ENCODE data around the gene GNG10. TPM values are rescaled to one million over a fixed set of nuclear protein-coding genes. Genes with fewer than 3 reads are reported as not detected.
"Not testable (repeated sequence)": the region's sequence is repeated elsewhere in the genome, so short reads cannot be mapped to it uniquely, and the experiment has no call there.

The GNG10 gene
- 10 to 100 TPM; 20.6 to 21.1 TPM for total RNA-seq

GRCh38 chr9:111661150-111661801 lies at the start of gene GNG10:
GNG10 (plus strand) TSS chr9:111661605; CDS start chr9:111661635, 30 bp downstream.
- intact Hi-C loops (cut with micrococcal nuclease): loop anchor here (1.0 to 10.0 kb wide), 4 partner anchors 30 to 1561 kb away; partner anchors contain the start of genes DNAJC25, FKBP15, HSDL2 and KIAA1958
- DNase-seq: peak; percentile 63
- Mint-ChIP-seq H3K36me3 (ENCODE audit: low read depth) (peaks cover 20% of the 10 kb centered on the region), H3K9me3 (no peaks in the 10 kb centered on the region), H3K4me1 (ENCODE audit: low read depth) (peaks cover 31% of the 10 kb centered on the region), H3K4me3 (peak within 1 kb of the TSS; percentile 97), H3K27ac (peak within 1 kb of the TSS; percentile 95), H3K27me3 (ENCODE audit: low read depth) (peaks cover 2% of the 10 kb centered on the region)
- CTCF ChIA-PET: interaction anchor here (1.6 kb wide), 1 partner anchor 63 kb away, joined by 7 read pairs; no protein-coding TSS in a partner anchor

- Mint-ChIP-seq H3K27me3 (ENCODE audit: low read depth) (peaks cover 29% of the 10 kb centered on the region), H3K36me3 (ENCODE audit: low read depth) (no peaks in the 10 kb centered on the region), H3K9me3 (no peaks in the 10 kb centered on the region), H3K4me3 (no peak overlapping the region), H3K27ac (no peak overlapping the region), H3K4me1 (ENCODE audit: low read depth) (no peaks in the 10 kb centered on the region)
- intact Hi-C loops (cut with micrococcal nuclease): no loop called here
- CTCF ChIA-PET: interaction anchor here (0.8 to 1.0 kb wide), 2 partner anchors 15 to 31 kb away, joined by 3 read pairs; no protein-coding TSS in a partner anchor
- no peak for DNase-seq
Observed at GRCh38 chr9:111613436-111614040, 47.9 kb upstream of the GNG10 start.

- Mint-ChIP-seq H3K36me3 (ENCODE audit: low read depth) (no peaks in the 10 kb centered on the region), H3K4me3 (no peak overlapping the region), H3K9me3 (no peaks in the 10 kb centered on the region), H3K4me1 (ENCODE audit: low read depth) (no peaks in the 10 kb centered on the region), H3K27ac (no peak overlapping the region), H3K27me3 (ENCODE audit: low read depth) (peaks cover 15% of the 10 kb centered on the region)
- CTCF ChIA-PET: interaction anchor here (0.7 kb wide), 1 partner anchor 142 kb away, joined by 3 read pairs; no protein-coding TSS in a partner anchor
- no peak for DNase-seq
- intact Hi-C loops (cut with micrococcal nuclease): no loop called here
Observed at GRCh38 chr9:111615928-111616327, 45.5 kb upstream of the GNG10 start.

- peaks cover 20% of the 10 kb centered on the region for H3K27me3 Mint-ChIP-seq (ENCODE audit: low read depth)
- H3K4me1 Mint-ChIP-seq (ENCODE audit: low read depth); intact Hi-C loops (cut with micrococcal nuclease); H3K4me3 Mint-ChIP-seq; H3K36me3 Mint-ChIP-seq (ENCODE audit: low read depth); CTCF ChIA-PET; H3K27ac Mint-ChIP-seq; H3K9me3 Mint-ChIP-seq; DNase-seq: not testable (repeated sequence)
Observed at GRCh38 chr9:111617349-111617748, 44.1 kb upstream of the GNG10 start.

- no peaks in the 10 kb centered on the region for H3K36me3 Mint-ChIP-seq (ENCODE audit: low read depth)
- H3K9me3 Mint-ChIP-seq: no peaks in the 10 kb centered on the region
- peak; percentile 46 for DNase-seq
- H3K27ac Mint-ChIP-seq: no peak overlapping the region
- intact Hi-C loops (cut with micrococcal nuclease): loop anchor here (2.0 kb wide), 1 partner anchor 23 kb away; the partner anchor contains the start of gene PTGR1
- H3K27me3 Mint-ChIP-seq (ENCODE audit: low read depth): peaks cover 9% of the 10 kb centered on the region
- no peaks in the 10 kb centered on the region for H3K4me1 Mint-ChIP-seq (ENCODE audit: low read depth)
- H3K4me3 Mint-ChIP-seq: no peak overlapping the region
- CTCF ChIA-PET: interaction anchor here (0.6 to 2.9 kb wide), 9 partner anchors 9 to 964 kb away, joined by 3 to 20 read pairs (median 5); partner anchors contain the start of genes DNAJC25 and PTGR1
Observed at GRCh38 chr9:111621895-111622480, 39.4 kb upstream of the GNG10 start.

GRCh38 chr9:111622626-111623025 lies 38.8 kb upstream of the GNG10 start:
- no peaks in the 10 kb centered on the region for H3K9me3 Mint-ChIP-seq
- H3K27ac Mint-ChIP-seq: no peak overlapping the region
- H3K36me3 Mint-ChIP-seq (ENCODE audit: low read depth): no peaks in the 10 kb centered on the region
- H3K4me3 Mint-ChIP-seq: no peak overlapping the region
- peaks cover 9% of the 10 kb centered on the region for H3K27me3 Mint-ChIP-seq (ENCODE audit: low read depth)
- intact Hi-C loops (cut with micrococcal nuclease): loop anchor here (2.0 kb wide), 1 partner anchor 24 kb away; the partner anchor contains the start of gene PTGR1
- DNase-seq: no peak
- no peaks in the 10 kb centered on the region for H3K4me1 Mint-ChIP-seq (ENCODE audit: low read depth)
- CTCF ChIA-PET: interaction anchor here (2.9 kb wide), 1 partner anchor 24 kb away, joined by 20 read pairs; the partner anchor contains the start of gene PTGR1

GRCh38 chr9:111627260-111627963 lies 34.0 kb upstream of the GNG10 start:
- intact Hi-C loops (cut with micrococcal nuclease): no loop called here
- no peak for DNase-seq
- CTCF ChIA-PET: interaction anchor here (0.6 kb wide), 1 partner anchor 17 kb away, joined by 5 read pairs; no protein-coding TSS in a partner anchor
- Mint-ChIP-seq H3K4me3 (no peak overlapping the region), H3K27me3 (ENCODE audit: low read depth) (peaks cover 3% of the 10 kb centered on the region), H3K36me3 (ENCODE audit: low read depth) (peaks cover 6% of the 10 kb centered on the region), H3K27ac (no peak overlapping the region), H3K4me1 (ENCODE audit: low read depth) (peaks cover 5% of the 10 kb centered on the region), H3K9me3 (no peaks in the 10 kb centered on the region)

GRCh38 chr9:111628411-111628810 lies 33.0 kb upstream of the GNG10 start:
- Mint-ChIP-seq H3K4me1 (ENCODE audit: low read depth) (peaks cover 15% of the 10 kb centered on the region), H3K36me3 (ENCODE audit: low read depth) (peaks cover 10% of the 10 kb centered on the region), H3K27ac (no peak overlapping the region), H3K4me3 (no peak overlapping the region), H3K27me3 (ENCODE audit: low read depth) (no peaks in the 10 kb centered on the region), H3K9me3 (no peaks in the 10 kb centered on the region)
- no peak for DNase-seq
- CTCF ChIA-PET: interaction anchor here (0.9 kb wide), 1 partner anchor 30 kb away, joined by 3 read pairs; no protein-coding TSS in a partner anchor
- intact Hi-C loops (cut with micrococcal nuclease): no loop called here

- Mint-ChIP-seq H3K4me1 (ENCODE audit: low read depth) (peaks cover 34% of the 10 kb centered on the region), H3K9me3 (no peaks in the 10 kb centered on the region), H3K27me3 (ENCODE audit: low read depth) (no peaks in the 10 kb centered on the region), H3K4me3 (peak overlapping the region; percentile 92), H3K36me3 (ENCODE audit: low read depth) (peaks cover 12% of the 10 kb centered on the region), H3K27ac (peak overlapping the region; percentile 79)
- DNase-seq: no peak
- intact Hi-C loops (cut with micrococcal nuclease): loop anchor here (2.0 to 10.0 kb wide), 5 partner anchors 287 to 1373 kb away; partner anchors contain the start of genes PTBP3, SNX30 and TXN
- CTCF ChIA-PET: interaction anchor here (0.9 kb wide), 1 partner anchor 9 kb away, joined by 4 read pairs; no protein-coding TSS in a partner anchor
Observed at GRCh38 chr9:111630182-111630963, 31.0 kb upstream of the GNG10 start.

GRCh38 chr9:111630964-111631213 lies 30.5 kb upstream of the GNG10 start:
- H3K9me3 Mint-ChIP-seq: no peaks in the 10 kb centered on the region
- H3K27me3 Mint-ChIP-seq (ENCODE audit: low read depth): no peaks in the 10 kb centered on the region
- CTCF ChIA-PET: interaction anchor here (0.9 kb wide), 1 partner anchor 9 kb away, joined by 4 read pairs; no protein-coding TSS in a partner anchor
- peak overlapping the region; percentile 92 for H3K4me3 Mint-ChIP-seq
- intact Hi-C loops (cut with micrococcal nuclease): loop anchor here (1.0 to 10.0 kb wide), 11 partner anchors 30 to 1374 kb away; partner anchors contain the start of genes GNG10, PTBP3, SNX30 and TXN
- no peak for DNase-seq
- H3K4me1 Mint-ChIP-seq (ENCODE audit: low read depth): peaks cover 40% of the 10 kb centered on the region
- peaks cover 12% of the 10 kb centered on the region for H3K36me3 Mint-ChIP-seq (ENCODE audit: low read depth)
- peak overlapping the region; percentile 79 for H3K27ac Mint-ChIP-seq

Data from activated naive CD4-positive, alpha-beta T cell treated with anti-CD3 and anti-CD28 coated beads for 36 hours (primary cell).